ENCODE results near the gene XPO5.

DNA sequence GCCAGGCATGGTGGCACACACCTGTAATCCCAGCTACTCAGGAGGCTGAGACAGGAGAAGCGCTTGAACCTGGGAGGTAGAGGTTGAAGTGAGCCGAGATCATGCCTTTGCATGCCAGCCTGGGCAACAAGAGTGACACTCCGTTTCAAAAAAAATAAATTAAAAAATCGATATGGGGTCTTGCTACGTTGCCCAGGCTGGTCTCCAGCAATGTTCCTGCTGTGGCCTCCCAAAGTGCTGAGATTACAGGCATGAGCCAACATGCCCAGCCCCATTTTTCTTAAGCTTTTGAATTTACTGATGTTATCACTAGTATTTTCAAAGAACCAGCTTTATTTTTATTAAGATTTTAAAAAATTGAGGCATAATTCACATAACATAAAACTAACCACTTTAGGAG is 35.3 kb downstream of the XPO5 start:
- no peak for TF ChIP-seq CTCF (IDR thresholded peaks at IDR 0.05; ENCODE audit: borderline replicate concordance, extremely low read depth, low read length, poor library complexity, severe bottlenecking)
- TF ChIP-seq EZH2 (IDR thresholded peaks at IDR 0.05; ENCODE audit: borderline replicate concordance, low read depth, low read length, severe bottlenecking), result no peak
